IMR-90 (cell line): Measurements from ENCODE around the gene MROH8.

ENCODE experiments used
- BHLHE40 ChIP-seq: fragments of 150-350 bp; IDR thresholded peaks from 2 replicates; pipeline ENCODE4 v1.6.1; 2016; ENCODE audit warnings: mild to moderate bottlenecking, low read depth, low read length
- POLR2A ChIP-seq: IDR thresholded peaks from 2 replicates; pipeline ENCODE4 v1.6.1; 2012; ENCODE audit warnings: mild to moderate bottlenecking, low read depth, low read length
- TF ChIP-seq, protein P1 (sequence below): conservative IDR thresholded peaks from 2 replicates; pipeline ENCODE4 v1.5.1; 2012; ENCODE audit warnings: mild to moderate bottlenecking, low read depth, low read length, improper control_type of control experiment

DNA sequence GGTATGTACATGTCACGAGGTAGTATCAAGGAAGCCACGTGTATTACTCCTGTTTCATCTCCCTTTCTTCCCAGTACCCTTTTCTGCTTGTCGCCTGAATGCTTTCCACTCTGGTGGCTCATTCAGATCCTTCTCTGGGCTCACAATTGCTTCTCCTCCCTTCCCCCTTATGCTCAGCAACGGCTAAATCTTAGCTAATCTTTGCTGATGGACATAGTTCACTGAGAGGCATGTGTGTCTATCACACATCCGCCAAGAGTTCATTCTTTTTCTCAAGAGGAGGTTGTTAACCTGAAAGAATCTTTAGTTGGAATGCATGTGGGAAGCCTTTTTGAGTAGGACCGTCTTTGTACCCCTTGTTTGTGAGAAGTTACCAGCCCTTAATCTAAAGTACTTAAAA lies 25.8 kb upstream of the MROH8 start:
- TF ChIP-seq BHLHE40, result no peak
- TF ChIP-seq, protein P1, sequence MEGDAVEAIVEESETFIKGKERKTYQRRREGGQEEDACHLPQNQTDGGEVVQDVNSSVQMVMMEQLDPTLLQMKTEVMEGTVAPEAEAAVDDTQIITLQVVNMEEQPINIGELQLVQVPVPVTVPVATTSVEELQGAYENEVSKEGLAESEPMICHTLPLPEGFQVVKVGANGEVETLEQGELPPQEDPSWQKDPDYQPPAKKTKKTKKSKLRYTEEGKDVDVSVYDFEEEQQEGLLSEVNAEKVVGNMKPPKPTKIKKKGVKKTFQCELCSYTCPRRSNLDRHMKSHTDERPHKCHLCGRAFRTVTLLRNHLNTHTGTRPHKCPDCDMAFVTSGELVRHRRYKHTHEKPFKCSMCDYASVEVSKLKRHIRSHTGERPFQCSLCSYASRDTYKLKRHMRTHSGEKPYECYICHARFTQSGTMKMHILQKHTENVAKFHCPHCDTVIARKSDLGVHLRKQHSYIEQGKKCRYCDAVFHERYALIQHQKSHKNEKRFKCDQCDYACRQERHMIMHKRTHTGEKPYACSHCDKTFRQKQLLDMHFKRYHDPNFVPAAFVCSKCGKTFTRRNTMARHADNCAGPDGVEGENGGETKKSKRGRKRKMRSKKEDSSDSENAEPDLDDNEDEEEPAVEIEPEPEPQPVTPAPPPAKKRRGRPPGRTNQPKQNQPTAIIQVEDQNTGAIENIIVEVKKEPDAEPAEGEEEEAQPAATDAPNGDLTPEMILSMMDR, result no peak
- no peak for TF ChIP-seq POLR2A
